CD14-positive monocyte (primary cell): ENCODE data around the gene AKAP12. TPM values are rescaled to one million over a fixed set of nuclear protein-coding genes. Genes with fewer than 3 reads are reported as not detected.

ENCODE experiments used
- DNase-seq, 3 donors: peaks; one replicate each; pipeline ENCODE4 v3.0.0-alpha.2; 2011 to 2022
- H2AFZ ChIP-seq: 2 replicates; pipeline ENCODE4 v1.6.0; 2012; ENCODE audit warnings: mild to moderate bottlenecking, low read depth, low read length, inconsistent platforms; ENCODE audit not compliant: insufficient read depth, poor library complexity, severe bottlenecking
- H3K27ac ChIP-seq, 2 donors: 1 replicate in 1 of 2; 2 replicates in 1 of 2; pipeline ENCODE4 v1.5.1; 2012 to 2013; ENCODE audit warnings: low read length in 2 of 2, control low read depth in 1 of 2, inconsistent platforms in 1 of 2, low read depth in 1 of 2, mild to moderate bottlenecking in 1 of 2
- H3K27me3 ChIP-seq, 2 donors: one replicate each; pipeline versions ENCODE4 v1.6.0 to v1.6.1; 2011 to 2013; ENCODE audit warnings: low read length in 2 of 2; ENCODE audit not compliant: control insufficient read depth in 2 of 2, insufficient read depth in 2 of 2
- H3K36me3 ChIP-seq, 2 donors: replicated peaks in 1 of 2; 1 replicate in 1 of 2; 2 replicates in 1 of 2; pipeline versions ENCODE4 v1.5.1 to v1.6.1; 2012 to 2013; ENCODE audit warnings: low read length in 2 of 2, control low read depth in 1 of 2, inconsistent platforms in 1 of 2, mild to moderate bottlenecking in 1 of 2; ENCODE audit not compliant: insufficient read depth in 2 of 2, control insufficient read depth in 1 of 2
- H3K4me1 ChIP-seq, 2 donors: 1 replicate in 1 of 2; 2 replicates in 1 of 2; pipeline versions ENCODE4 v1.5.1 to v1.6.1; 2012 to 2013; ENCODE audit warnings: low read length in 2 of 2, control low read depth in 1 of 2, inconsistent platforms in 1 of 2, mild to moderate bottlenecking in 1 of 2, moderate library complexity in 1 of 2; ENCODE audit not compliant: insufficient read depth in 2 of 2, control insufficient read depth in 1 of 2
- H3K4me2 ChIP-seq: replicated peaks from 2 replicates; pipeline ENCODE3; 2012; ENCODE audit warnings: low read length, moderate library complexity, mild to moderate bottlenecking; ENCODE audit not compliant: poor library complexity, severe bottlenecking; ENCODE audit errors: extremely low read depth
- H3K4me3 ChIP-seq, 3 experiments: fragments of 200-600 bp in 1 of 3; sonication (generic) in 1 of 3; replicated peaks in 1 of 3; 1 replicate in 2 of 3; 2 replicates in 1 of 3; pipeline ENCODE4 v1.5.1; 2011 to 2013; ENCODE audit warnings: low read length in 3 of 3, mild to moderate bottlenecking in 3 of 3, control low read depth in 2 of 3, low read depth in 2 of 3, inconsistent platforms in 1 of 3, moderate library complexity in 1 of 3
- H3K79me2 ChIP-seq: 2 replicates; pipeline ENCODE4 v1.6.0; 2012; ENCODE audit warnings: mild to moderate bottlenecking, control low read depth, inconsistent platforms, low read length, moderate library complexity; ENCODE audit not compliant: insufficient read depth
- H3K9ac ChIP-seq: 2 replicates; pipeline ENCODE4 v1.6.0; 2017; ENCODE audit warnings: low read length, mild to moderate bottlenecking; ENCODE audit not compliant: insufficient read depth, poor library complexity, severe bottlenecking
- H3K9me3 ChIP-seq, 2 donors: replicated peaks in 1 of 2; 1 replicate in 1 of 2; 2 replicates in 1 of 2; pipeline versions ENCODE4 v1.5.1 to v1.6.1; 2012 to 2013; ENCODE audit warnings: low read length in 2 of 2, control low read depth in 1 of 2; ENCODE audit not compliant: control insufficient read depth in 1 of 2, insufficient read depth in 1 of 2
- H4K20me1 ChIP-seq: 2 replicates; pipeline ENCODE4 v1.6.0; 2012; ENCODE audit warnings: mild to moderate bottlenecking, low read length, control low read depth, moderate library complexity; ENCODE audit not compliant: insufficient read depth
- H3K27ac Mint-ChIP-seq, 7 donors: one replicate each; pipeline ENCODE4 v1.8.0; 2020; ENCODE audit warnings: mild to moderate bottlenecking in 7 of 7, mixed read lengths in 7 of 7, moderate library complexity in 6 of 7, inconsistent platforms in 2 of 7
- H3K27me3 Mint-ChIP-seq, 3 donors: one replicate each; pipeline ENCODE4 v1.8.0; 2021 to 2022; ENCODE audit warnings: low read depth in 3 of 3, mild to moderate bottlenecking in 3 of 3, mixed read lengths in 3 of 3, moderate library complexity in 3 of 3, inconsistent platforms in 1 of 3
- H3K36me3 Mint-ChIP-seq, 2 donors: one replicate each; pipeline ENCODE4 v1.8.0; 2020; ENCODE audit warnings: mixed read lengths in 2 of 2, inconsistent platforms in 1 of 2, mild to moderate bottlenecking in 1 of 2
- H3K4me1 Mint-ChIP-seq: one replicate; pipeline ENCODE4 v1.8.0; 2020; ENCODE audit warnings: mild to moderate bottlenecking, mixed read lengths
- H3K4me3 Mint-ChIP-seq, 2 donors: one replicate each; pipeline ENCODE4 v1.8.0; 2020; ENCODE audit warnings: mild to moderate bottlenecking in 2 of 2, mixed read lengths in 2 of 2, moderate library complexity in 1 of 2
- H3K9me3 Mint-ChIP-seq, 7 donors: one replicate each; pipeline ENCODE4 v1.8.0; 2020 to 2022; ENCODE audit warnings: mixed read lengths in 7 of 7, mild to moderate bottlenecking in 6 of 7, moderate library complexity in 6 of 7, inconsistent platforms in 2 of 7
- CTCF ChIP-seq: fragments of 200-600 bp; IDR thresholded peaks from one replicate; pipeline ENCODE4 v1.8.0; 2022; ENCODE audit warnings: antibody characterized with exemption, mild to moderate bottlenecking
- WGBS: methylation state at CpG from one replicate; pipeline ENCODE4 v1.1.5; 2013; ENCODE audit warnings: missing lambda C conversion rate; ENCODE audit not compliant: insufficient coverage; 5-methylcytosine and 5-hydroxymethylcytosine counted together
- intact Hi-C, 2 donors: fragments of 100-400 bp; cut with micrococcal nuclease; formaldehyde crosslinking; loops; one replicate each; pipeline versions ENCODE4 v1.15.0 to v1.15.1; 2023
- polyA plus RNA-seq, 3 donors: library from polyadenylated mRNA; depleted of rRNA in 1 of 3; unstranded in 2 of 3; stranded (reverse) in 1 of 3; fragments of 300-500 nt in 2 of 3; fragments of >200 nt in 1 of 3; fragmentation: Illumina TruSeq in 2 of 3; gene quantifications; 1 replicate in 2 of 3; 2 replicates in 1 of 3; pipeline ENCODE4 v1.2.3, GENCODE V29; 2012 to 2021

Gene AKAP12
- polyA plus RNA-seq, 3 donors = 0.01 TPM; not detected in 2

- no peaks in the 10 kb centered on the region for H3K79me2 ChIP-seq
- TF ChIP-seq CTCF = no peak
- H3K4me1 ChIP-seq = no peaks in the 10 kb centered on the region
- Mint-ChIP-seq H3K4me3 (no peak overlapping the region), H3K27me3 (peaks cover 0 to 8% (median 2%) of the 10 kb centered on the region in 3 donors), H3K9me3 (peaks cover 0 to 23% (median 9%) of the 10 kb centered on the region in 7 donors), H3K4me1 (no peaks in the 10 kb centered on the region), H3K27ac (no peak overlapping the region), H3K36me3 (no peaks in the 10 kb centered on the region)
- no peaks in the 10 kb centered on the region for H3K27me3 ChIP-seq
- no peak overlapping the region for H2AFZ ChIP-seq
- no peak overlapping the region for H3K4me2 ChIP-seq
- no peaks in the 10 kb centered on the region for H4K20me1 ChIP-seq
- DNase-seq = no peak
- no peak overlapping the region for H3K4me3 ChIP-seq
- H3K9ac ChIP-seq = no peak overlapping the region
- no peaks in the 10 kb centered on the region for H3K36me3 ChIP-seq
- intact Hi-C loops = no loop called here
- WGBS = no CpG with 5 or more reads among the region's 2 CpGs
- H3K9me3 ChIP-seq = peaks cover 3 to 4% of the 10 kb centered on the region in 2 donors
- no peak overlapping the region for H3K27ac ChIP-seq
Observed at GRCh38 chr6:151215999-151216398, 23.8 kb upstream of the AKAP12 start.

GRCh38 chr6:151216804-151217203, 23.0 kb upstream of the AKAP12 start:
- Histone ChIP-seq H3K4me1 (no peaks in the 10 kb centered on the region), H4K20me1 (no peaks in the 10 kb centered on the region), H3K27ac (no peak overlapping the region), H3K9ac (no peak overlapping the region), H3K4me2 (no peak overlapping the region), H3K27me3 (no peaks in the 10 kb centered on the region), H3K9me3 (peaks cover 0 to 3% of the 10 kb centered on the region in 2 donors), H3K79me2 (no peaks in the 10 kb centered on the region), H2AFZ (no peak overlapping the region), H3K36me3 (no peaks in the 10 kb centered on the region), H3K4me3 (no peak overlapping the region)
- WGBS = 57% methylated on average over 3 of the region's 6 CpGs
- H3K27me3 Mint-ChIP-seq = peaks cover 0 to 8% (median 2%) of the 10 kb centered on the region in 3 donors
- intact Hi-C loops = no loop called here
- no peak overlapping the region for H3K27ac Mint-ChIP-seq
- TF ChIP-seq CTCF = no peak
- H3K9me3 Mint-ChIP-seq = peaks cover 0 to 15% (median 4%) of the 10 kb centered on the region in 7 donors
- no peaks in the 10 kb centered on the region for H3K36me3 Mint-ChIP-seq
- H3K4me1 Mint-ChIP-seq = no peaks in the 10 kb centered on the region
- no peak for DNase-seq
- no peak overlapping the region for H3K4me3 Mint-ChIP-seq
